GM10266 (cell line): Measurements from ENCODE around the gene DEPDC4.
"Not testable (repeated sequence)": the region's sequence is repeated elsewhere in the genome, so short reads cannot be mapped to it uniquely, and the experiment has no call there.

Experiments used
- DNase-seq: peaks from one replicate; pipeline ENCODE4 v3.0.0; 2012; ENCODE audit errors: extremely low spot score
- TF ChIP-seq, protein P1 (sequence below): IDR thresholded peaks from 2 replicates; pipeline ENCODE4 v1.5.1; 2012; ENCODE audit warnings: mild to moderate bottlenecking, low read depth; ENCODE audit not compliant: control insufficient read depth, insufficient read depth; ENCODE audit errors: missing control alignments

The DEPDC4 gene

DNA sequence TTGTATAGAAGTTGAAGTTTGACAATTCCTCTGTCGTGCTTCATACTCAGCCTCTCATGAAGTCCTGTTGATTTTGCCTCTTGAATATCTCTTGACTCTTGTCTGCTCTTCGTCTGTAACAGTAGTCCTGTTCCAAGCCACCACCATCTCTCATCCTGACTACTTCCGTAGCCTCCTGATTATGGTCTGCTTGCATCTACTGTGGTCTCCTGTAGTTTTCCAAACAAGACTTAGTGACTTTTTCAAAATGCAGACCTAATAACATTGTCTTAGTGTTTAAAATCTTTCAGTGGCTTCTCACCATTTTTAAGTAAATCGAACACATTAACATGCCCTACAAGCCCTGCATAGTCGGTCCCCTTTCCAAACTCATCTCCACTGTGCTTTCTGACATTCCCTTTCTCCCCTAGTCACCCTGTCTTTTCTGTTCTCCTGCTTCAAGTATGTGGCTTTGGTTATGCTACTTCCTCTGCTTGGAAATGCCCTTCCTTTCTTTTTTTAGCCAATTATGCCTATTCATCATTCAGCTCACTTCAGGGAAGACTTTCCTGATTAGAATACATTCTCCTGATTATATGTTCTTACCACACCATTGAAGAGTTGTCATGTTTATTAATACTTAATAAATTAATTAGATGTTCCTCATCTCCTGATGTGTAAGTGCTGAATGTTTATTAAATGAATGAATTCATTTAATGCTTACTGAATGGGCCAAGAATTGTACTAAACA lies 2.1 kb upstream of the DEPDC4 start:
- DNase-seq, result no peak

DNA sequence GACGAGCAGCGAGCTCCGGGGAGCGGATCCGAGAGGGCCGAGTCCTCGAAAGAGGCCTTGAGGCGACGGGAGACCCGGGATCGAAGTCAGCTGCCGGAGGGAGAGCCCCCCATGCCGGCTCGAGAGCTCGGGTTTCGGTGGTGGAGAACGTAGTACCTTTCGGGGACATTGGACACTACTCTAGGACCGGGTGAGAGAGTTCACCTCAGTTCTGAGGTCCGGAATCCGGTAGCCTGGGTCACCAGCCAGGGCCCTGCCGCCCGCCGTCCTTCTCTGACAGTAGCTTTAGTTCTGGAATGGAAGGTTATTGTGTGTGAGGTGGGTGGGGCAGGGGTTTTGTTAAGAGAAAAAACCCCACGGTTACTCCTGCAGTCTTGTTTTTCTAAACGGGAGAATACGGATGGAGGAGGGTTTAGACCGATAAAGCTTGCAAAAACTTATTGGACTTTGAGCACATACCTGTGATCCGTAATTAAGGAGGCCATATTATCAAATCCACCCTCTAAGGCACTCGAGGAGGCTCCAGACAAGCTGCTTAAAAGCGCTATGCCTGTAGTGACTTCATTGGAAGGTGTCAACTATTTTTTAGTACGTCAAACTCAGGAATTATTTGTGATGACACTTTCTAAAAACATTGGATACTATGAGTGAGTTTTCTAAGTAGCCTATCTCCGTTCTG lies 863 bp upstream of the DEPDC4 start:
- DNase-seq, result peak; percentile 21
- TF ChIP-seq, protein P1, sequence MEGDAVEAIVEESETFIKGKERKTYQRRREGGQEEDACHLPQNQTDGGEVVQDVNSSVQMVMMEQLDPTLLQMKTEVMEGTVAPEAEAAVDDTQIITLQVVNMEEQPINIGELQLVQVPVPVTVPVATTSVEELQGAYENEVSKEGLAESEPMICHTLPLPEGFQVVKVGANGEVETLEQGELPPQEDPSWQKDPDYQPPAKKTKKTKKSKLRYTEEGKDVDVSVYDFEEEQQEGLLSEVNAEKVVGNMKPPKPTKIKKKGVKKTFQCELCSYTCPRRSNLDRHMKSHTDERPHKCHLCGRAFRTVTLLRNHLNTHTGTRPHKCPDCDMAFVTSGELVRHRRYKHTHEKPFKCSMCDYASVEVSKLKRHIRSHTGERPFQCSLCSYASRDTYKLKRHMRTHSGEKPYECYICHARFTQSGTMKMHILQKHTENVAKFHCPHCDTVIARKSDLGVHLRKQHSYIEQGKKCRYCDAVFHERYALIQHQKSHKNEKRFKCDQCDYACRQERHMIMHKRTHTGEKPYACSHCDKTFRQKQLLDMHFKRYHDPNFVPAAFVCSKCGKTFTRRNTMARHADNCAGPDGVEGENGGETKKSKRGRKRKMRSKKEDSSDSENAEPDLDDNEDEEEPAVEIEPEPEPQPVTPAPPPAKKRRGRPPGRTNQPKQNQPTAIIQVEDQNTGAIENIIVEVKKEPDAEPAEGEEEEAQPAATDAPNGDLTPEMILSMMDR, result no peak

More for the DNA sequence above, 2.1 kb upstream of the DEPDC4 start:
- TF ChIP-seq, protein P1, result no peak

DNA sequence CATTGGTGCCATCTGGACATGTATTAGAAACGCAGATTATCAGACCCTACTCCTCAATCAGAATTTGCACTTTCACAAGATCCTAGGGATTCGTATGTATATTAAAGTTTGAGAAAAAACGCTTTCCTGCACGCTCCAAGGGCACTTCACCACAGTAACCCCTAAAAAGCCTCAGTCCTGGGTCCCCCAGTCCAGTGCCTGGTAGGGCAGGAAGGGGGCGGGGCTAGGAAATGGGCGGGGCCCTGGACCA lies 369 bp downstream of the DEPDC4 start:
- TF ChIP-seq, protein P1, result no peak
- DNase-seq, result no peak

DNA sequence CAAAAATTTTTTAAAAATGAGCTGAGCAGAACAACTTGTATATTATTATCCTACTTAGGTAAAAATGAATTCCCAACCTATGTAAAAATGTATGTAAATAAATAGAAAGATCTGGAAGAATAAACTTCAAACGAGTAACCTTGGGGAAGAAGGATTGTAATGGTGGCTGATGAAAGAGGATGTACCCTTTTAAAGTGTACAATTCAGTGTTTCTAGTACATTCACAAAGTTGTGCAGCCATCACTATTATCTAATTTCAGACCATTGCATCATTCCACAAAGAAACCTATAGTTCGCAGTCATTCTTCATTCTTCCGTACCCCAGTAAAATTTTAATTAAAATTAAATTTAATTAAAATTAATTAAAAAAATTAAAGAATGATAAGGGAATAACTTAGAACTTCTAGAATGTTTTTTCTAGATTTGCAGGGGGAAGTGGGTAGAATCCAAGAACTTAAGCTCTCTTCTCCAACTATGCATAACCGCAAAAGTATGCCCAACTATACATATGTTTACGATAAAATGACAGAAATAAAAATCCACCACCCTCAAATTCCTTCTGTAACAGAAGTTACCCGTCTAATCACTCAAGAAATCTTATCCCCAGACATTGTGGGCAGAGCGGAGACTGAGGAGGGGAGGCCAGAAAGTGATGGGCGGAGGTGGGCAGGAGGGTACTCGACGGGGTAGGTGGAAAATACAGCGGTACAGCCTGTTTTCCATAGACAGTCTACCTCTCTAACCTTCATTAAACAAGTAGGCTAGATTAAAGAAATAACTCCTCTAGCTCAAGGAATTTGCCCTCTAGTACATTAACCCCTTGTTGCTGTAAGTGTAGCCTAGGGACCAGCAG lies 921 bp downstream of the DEPDC4 start:
- TF ChIP-seq, protein P1, result no peak
- no peak for DNase-seq

DNA sequence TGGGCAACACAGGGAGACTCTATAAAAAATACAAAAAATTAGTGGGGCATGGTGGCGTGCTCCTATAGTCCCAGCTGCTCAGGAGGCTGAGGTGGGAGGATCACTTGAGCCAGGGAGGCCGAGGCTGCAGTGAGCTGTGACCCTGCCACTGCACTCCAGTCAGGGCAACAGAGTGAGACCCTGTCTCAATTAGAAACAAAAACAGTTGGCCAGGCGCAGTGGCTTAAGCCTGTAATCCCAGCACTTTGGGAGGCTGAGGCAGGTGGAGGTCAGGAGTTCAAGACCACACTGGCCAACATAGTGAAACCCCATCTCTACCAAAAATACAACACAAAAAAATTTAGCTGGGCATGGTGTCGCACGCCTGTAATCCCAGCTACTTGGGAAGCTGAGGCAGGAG lies 1.8 kb downstream of the DEPDC4 start:
- DNase-seq, result not testable (repeated sequence)

DNA sequence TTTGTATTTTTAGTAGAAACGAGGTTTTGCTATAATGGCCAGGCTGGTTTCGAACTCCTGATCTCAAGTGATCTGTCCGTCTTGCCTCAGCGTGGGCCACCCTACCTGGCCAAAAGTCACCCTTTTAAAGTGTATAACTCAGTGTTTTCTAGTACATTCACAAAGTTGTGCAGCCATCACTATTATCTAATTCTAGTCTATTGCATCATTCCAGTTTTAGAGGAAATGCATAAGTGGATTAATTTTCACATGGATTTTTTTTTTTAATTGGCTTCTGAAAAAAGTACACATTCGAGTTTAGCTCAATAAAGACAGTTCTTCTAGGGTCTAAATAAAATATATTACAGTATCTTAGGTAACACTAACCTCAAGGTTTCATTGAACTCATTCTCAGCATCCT lies 3.7 kb downstream of the DEPDC4 start:
- no peak for DNase-seq
- TF ChIP-seq, protein P1, result no peak

DNA sequence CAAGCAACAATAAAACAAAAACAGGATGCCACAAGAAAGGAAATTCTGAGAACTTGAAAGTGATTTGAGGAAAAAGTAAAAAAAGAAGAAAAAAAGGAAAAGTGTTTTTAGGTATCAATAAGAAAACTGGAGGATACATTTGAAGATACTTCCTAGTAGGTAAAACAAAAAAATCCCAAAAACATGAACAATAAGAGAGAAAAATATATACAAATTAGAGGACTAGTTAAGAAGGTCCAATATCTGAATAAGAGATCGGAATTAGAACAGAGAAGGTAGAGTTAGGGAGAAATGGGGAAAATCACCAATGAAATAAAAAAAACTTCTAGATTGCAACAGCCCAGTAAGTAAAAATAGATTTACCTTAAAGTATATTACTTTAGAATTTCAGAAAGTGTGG lies 8.8 kb downstream of the DEPDC4 start:
- TF ChIP-seq, protein P1, result no peak
- DNase-seq, result no peak
